Skeletal muscle cell (primary cell): Measurements from ENCODE around the gene TADA2B.
A peak's percentile ranks its signal among the peaks of the same experiment; 100 is the strongest.

Experiments used
- DNase-seq: peaks from one replicate; pipeline ENCODE4 v3.0.0-alpha.2; 2010; ENCODE audit warnings: low read depth
- H3K4me3 ChIP-seq: 2 replicates; pipeline ENCODE4 v1.5.1; 2011; ENCODE audit warnings: low read depth, mild to moderate bottlenecking, control low read depth, low read length, moderate library complexity

TADA2B gene

DNA sequence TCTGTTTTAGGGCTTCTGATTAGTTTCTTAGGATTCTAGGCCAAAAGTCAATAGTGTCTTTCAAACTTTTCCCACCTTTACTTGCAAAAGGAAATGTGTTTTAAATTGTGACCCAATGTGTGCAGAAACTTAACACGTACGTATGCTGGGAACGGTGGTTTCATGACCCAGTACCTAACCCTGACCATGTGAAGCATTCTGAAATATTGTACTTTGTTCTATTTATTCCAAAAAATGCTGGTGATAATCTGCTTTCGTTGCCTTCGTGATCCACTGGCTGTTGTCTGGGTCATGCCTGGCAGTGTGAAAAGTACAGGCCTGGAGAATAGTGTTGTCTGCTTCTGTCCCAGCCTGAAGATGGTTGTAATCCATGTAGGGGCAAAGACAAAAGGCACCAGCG is 26.7 kb upstream of the TADA2B start:
- no peak for DNase-seq
- H3K4me3 ChIP-seq: no peak overlapping the region

GRCh38 chr4:7017446-7018048 is 25.6 kb upstream of the TADA2B start:
- no peak for DNase-seq
- H3K4me3 ChIP-seq: no peak overlapping the region

DNA sequence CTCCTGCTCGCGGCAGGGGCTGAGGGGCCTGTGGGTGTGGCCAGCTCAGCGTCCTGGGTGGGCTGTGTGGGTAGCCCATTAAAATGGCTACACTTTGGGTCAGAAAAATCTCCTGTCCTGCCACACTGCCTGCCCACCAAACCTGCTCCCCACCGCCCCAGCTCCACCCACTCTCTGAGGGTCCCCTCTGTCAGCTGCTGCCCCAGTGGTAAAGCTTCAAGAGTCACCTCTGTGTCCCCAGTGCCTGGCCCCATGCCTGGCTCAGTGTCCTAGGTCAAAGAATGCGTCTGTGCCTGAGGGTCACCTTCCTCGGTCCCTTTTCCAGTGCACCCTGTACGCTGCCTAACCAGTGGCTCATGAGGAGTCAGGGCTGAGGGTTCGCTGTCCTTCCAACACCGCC is 24.9 kb upstream of the TADA2B start:
- no peak for DNase-seq
- H3K4me3 ChIP-seq: no peak overlapping the region

GRCh38 chr4:7019367-7019766 is 23.8 kb upstream of the TADA2B start:
- H3K4me3 ChIP-seq: no peak overlapping the region
- no peak for DNase-seq

DNA sequence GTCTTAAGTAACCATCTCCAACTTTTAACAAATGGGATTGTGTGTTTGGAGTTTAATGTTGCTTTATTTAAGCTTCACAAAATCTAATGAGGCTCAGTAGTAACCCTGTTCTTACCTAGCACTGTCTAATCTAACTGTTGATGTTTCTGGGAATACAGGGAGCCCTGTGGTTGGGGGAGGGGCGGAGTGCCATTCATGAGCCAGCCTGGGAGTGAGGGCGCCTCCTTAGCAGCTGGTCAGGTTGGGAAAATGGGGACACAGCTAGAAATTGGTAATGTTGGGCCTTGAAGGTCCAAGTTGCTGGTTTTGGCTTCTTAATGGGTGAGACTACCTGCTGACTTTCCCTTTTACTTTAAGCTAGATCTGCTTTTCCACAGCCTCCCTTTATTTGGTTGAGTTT is 22.9 kb upstream of the TADA2B start:
- no peak overlapping the region for H3K4me3 ChIP-seq
- no peak for DNase-seq

DNA sequence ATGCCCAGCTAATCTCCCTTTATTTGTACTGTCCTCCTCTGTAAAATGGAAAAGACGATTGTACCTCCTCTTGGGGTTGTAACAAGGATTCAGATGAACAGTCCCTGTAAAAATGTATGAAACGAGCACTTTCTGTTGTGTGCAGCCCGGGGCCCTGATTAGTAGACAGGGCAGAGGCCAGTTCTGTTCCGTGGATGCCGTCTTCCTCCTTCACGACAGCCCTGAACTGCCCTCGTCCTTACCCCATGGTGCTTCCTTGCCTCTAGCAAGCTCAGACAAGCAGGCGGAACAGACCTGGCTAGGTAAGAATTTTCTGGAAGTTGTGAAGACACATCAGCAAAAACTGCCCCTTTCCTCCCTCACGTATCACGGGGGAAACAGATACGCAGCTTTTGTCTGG is 22.3 kb upstream of the TADA2B start:
- H3K4me3 ChIP-seq: no peak overlapping the region
- no peak for DNase-seq

- no peak for DNase-seq
- H3K4me3 ChIP-seq: no peak overlapping the region
Measured at GRCh38 chr4:7021355-7021754, 21.8 kb upstream of the TADA2B start.

DNA sequence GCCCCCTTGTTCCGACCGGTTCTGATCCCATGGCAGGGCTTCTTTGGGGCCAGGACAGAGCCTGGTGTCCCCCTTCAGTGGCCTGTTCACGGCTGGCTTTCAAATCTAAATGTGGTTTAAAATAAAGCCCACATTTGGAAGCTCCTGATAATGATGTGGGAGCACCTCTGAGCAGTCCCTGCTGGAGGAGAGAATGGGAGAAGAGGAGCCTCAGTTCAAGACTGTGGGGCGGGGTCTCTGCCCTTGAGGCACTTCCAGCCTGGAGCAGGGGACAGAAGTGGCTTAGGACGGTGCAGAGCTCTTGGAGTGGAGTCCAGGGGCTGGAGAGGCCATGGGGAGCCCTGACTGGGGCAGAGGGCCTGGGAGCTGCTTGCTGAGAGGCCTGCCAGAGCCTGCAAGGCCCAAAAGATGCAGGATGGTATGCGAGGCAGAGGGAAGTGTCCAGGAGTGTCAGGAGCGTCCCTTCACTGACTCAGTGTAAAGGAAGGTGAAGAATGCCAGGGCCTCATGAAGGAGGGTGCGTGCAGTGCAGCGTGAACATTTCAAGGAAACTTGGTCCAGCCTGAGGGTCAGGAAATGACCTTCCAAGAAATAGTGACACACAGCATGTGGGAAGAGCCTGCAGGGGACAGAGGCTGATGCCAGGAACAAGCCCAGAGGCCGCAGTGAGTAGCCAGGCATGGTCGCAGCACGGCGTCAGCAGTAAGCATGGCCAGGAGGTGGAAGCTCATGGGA is 21.1 kb upstream of the TADA2B start:
- no peak overlapping the region for H3K4me3 ChIP-seq
- DNase-seq: peak; percentile 46

- no peak for DNase-seq
- H3K4me3 ChIP-seq: no peak overlapping the region
Measured at GRCh38 chr4:7023486-7023885, 19.7 kb upstream of the TADA2B start.

GRCh38 chr4:7023901-7024300 is 19.3 kb upstream of the TADA2B start:
- H3K4me3 ChIP-seq: no peak overlapping the region
- DNase-seq: no peak

DNA sequence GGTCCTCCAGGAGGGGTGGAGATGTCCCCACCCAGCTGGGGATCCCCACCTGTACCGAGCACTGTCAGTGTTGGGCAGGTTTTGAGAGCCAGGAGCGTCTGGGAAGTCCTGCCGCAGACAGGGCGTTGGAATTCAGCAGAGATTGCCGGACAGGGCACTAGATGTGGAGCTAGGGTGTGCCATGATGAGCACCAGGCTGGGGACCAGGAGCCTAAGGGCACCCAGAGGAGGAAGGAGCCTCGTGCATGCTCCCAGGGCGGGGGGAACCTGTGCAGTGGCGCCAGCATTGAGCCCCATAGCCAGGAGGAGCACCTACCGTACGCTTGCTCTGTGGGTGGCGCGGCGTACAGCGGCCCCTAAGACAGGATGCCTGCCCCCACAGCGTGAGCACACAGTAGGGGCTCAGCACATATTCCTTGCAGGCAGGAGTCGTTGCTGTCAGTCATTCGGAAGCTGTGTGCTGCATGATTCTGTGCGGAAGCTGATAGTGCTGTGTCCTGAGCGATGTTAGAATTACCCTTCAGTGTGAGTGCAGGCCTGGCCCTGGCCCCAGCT is 18.8 kb upstream of the TADA2B start:
- no peak for DNase-seq
- H3K4me3 ChIP-seq: no peak overlapping the region

DNA sequence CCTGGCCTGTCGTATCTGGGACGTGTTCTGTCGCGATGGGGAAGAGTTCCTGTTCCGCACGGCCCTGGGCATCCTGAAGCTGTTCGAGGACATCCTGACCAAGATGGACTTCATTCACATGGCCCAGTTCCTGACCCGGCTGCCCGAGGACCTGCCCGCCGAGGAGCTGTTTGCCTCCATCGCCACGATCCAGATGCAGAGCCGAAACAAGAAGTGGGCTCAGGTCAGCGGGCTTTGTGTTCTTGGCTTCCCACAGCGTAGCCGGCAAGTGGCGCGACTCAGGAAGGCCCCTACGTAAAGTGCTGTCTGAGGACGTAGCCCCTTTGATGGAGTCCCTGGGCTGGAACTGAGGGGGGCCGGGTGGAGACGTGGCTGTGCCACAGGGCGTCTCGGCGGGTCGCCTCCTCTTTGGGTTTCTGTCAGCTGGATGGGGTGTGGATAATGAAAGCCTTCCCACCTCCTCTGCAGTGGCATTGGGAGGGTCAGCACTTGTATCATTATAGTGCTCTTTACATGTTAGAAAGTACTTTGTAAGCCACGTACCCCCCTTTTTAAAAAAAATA is 18.1 kb upstream of the TADA2B start:
- H3K4me3 ChIP-seq: no peak overlapping the region
- DNase-seq: no peak

- DNase-seq: no peak
- no peak overlapping the region for H3K4me3 ChIP-seq
Measured at GRCh38 chr4:7026107-7026506, 17.1 kb upstream of the TADA2B start.

- no peak for DNase-seq
- H3K4me3 ChIP-seq: no peak overlapping the region
Measured at GRCh38 chr4:7027284-7027683, 15.9 kb upstream of the TADA2B start.

DNA sequence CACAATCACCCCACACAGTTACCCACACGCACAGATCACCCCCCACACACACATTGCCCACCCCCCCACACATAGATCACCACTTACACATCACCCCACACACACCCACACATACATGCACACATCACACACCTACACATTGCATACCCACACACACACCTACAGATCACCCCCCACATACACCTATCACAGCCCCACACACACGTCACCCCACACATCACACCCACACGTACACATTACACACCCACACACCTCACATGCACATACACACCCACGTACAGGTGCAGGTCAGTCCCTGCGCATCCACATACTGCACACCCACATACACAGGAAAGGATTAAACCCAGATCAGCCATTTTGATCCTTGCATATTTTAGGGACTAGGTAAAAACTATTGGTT is 15.3 kb upstream of the TADA2B start:
- H3K4me3 ChIP-seq: no peak overlapping the region
- DNase-seq: no peak

DNA sequence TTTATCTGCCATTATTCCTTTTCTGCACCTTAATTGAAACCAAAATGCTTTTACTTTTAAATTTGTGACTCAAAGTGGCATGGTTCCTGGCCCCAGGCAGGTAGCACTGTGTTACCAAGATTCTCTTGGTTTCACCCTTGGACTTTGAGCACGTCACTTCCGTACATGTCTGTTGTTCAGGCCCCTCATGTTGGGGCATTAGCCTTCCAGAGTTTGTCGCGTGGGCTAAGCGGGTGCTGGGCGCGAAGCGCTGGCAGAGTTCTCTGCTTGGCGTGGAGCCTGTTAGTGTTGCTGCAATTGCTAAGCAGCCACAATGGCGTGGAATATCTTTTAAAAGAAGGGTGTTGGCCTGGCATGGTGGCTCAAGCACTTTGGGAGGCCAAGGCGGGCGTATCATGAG is 14.0 kb upstream of the TADA2B start:
- H3K4me3 ChIP-seq: no peak overlapping the region
- DNase-seq: no peak

DNA sequence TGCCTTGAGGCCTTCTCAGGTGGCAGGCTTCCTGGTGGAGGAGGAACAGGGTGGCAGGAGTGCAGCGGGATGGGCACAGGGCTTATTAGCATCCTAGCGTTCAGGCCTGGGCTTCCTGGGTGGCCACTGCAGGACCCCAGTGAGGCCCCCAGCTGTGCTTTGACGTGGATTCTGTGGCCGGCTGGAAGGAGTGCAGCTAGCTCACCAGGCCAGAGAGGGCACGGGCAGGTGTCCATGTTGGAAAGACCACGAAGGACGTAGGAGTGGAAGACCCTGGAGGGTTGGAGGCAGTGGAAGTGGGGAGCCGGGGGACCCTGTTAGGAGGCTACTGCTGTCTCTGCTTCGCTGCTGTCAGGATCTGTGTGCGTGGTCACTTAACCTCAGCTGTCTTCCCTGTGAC is 13.3 kb upstream of the TADA2B start:
- no peak for DNase-seq

GRCh38 chr4:7030856-7031255 is 12.3 kb upstream of the TADA2B start:
- H3K4me3 ChIP-seq: no peak overlapping the region

More for the DNA sequence above, 13.3 kb upstream of the TADA2B start:
- no peak overlapping the region for H3K4me3 ChIP-seq

GRCh38 chr4:7031558-7032449 is 11.4 kb upstream of the TADA2B start:
- DNase-seq: no peak
- no peak overlapping the region for H3K4me3 ChIP-seq

More at GRCh38 chr4:7030856-7031255, 12.3 kb upstream of the TADA2B start:
- DNase-seq: no peak

- DNase-seq: no peak
- no peak overlapping the region for H3K4me3 ChIP-seq
Measured at GRCh38 chr4:7032596-7032995, 10.6 kb upstream of the TADA2B start.
